Stimulated activated CD8-positive, alpha-beta memory T cell treated with anti-CD3 and anti-CD28 coated beads, Interleukin-7, amount 100 ng/mL, for 4 hours (primary cell): Measurements from ENCODE around the gene KIF24.
"Not testable (repeated sequence)": the region's sequence is repeated elsewhere in the genome, so short reads cannot be mapped to it uniquely, and the experiment has no call there.

ENCODE experiments used
- DNase-seq, 2 donors: peaks; one replicate each; pipeline ENCODE4 v3.0.0-alpha.2; 2020; ENCODE audit warnings: low read depth in 2 of 2

Gene KIF24

DNA sequence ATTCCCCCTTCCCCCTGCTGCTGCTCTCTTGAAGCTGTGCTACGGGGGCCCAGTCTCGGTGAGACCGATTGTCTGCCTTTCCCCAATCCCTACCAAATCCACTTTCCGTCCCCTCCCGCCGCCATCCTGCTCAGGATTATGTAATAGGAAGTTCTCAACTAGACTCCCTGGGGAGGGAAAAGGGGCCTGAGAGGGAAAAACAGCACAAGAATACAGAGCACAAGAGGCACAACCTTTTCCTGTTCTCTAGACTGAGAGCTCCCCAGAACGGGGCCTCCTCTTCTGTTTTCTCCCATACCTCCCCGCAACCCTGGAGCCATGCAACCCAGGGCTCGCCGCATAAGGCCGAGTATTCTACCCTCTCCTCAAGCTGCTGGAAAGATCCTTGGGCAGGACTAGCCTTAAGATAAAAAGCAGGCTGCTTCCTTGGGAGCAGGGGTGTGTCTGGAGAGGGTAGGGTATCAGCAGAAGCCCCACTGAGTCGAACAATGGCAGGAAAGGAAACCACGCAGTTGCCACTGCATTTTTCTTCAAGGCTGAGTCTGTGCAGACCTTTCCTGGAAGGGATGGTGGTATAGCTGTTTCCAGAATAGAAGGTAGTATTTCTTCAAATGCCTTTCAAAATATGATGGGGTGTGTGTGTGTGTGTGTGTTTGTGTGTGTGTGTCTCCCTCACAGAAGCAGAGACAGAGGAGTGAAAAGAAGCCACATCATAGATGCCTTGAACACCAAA, 34.7 kb upstream of the KIF24 start:
- DNase-seq = no peak

DNA sequence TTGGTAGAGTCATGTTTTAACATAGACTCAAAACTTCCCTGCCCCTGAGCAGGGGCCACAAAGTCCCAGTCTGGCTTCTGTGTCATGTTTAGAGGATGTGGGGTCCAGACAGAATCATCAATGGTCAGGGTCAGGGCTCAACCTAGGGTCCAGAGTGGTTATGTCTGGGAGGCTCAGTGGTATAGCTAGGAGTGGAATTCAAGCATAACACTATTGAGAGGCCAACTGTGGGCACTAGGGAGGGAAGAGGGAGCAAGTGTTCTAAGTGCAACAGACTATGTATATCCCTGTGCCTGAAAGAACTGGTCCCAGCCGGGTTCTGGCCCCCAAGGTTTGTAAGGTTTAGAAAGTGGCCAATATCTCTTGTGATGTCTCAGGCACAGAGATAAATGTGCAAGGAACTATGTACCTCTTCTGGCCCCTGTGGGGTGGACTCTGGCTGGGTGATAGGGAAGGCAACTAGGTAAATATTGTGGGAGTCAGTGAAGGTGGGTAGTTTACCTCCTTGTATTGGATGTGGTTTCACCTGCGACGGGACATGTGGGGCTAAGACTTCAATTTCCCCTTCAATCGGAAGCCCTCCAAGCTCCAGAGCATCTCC, 33.6 kb upstream of the KIF24 start:
- DNase-seq = no peak

DNA sequence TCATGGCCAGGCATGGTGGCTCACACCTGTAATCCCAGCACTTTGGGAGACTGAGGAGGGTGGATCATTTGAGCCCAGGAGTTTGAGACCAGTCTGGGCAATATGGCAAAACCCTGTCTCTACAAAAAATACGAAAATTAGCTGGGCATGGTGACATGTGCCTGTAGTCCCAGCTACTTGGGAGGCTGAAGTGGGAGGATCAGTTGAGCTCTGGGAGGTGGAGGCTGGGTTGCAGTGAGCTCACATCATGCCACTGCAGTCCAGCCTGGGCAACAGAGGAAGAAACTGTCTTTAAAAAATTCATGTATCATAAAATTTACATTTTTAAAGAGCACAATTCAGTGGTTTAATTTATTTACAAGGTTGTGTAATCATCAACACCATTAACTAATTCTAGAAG, 23.9 kb upstream of the KIF24 start:
- DNase-seq = not testable (repeated sequence)

DNA sequence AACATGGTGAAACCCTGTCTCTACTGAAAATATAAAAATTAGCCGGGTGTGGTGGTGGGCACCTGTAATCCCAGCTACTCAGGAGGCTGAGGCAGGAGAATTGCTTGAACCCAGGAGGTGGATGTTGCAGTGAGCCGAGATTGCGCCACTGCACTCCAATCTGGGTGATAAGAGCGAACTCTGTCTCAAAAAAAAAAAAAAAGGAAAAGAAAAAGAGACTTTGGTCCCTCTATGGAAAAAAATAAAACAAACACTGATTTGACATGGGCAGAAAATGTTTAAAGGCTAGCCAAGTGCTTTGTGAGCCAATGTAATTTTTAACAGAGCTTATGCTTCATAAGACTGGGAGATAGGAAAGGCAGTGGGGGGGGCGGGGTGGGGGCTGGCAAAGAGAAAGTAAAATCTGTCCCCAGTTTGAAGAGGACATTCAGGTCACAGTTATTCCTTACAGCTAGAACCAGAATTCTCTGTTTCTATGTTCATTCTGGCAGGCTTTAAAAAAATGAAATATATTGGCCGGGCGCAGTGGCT, 23.1 kb upstream of the KIF24 start:
- DNase-seq = not testable (repeated sequence)

DNA sequence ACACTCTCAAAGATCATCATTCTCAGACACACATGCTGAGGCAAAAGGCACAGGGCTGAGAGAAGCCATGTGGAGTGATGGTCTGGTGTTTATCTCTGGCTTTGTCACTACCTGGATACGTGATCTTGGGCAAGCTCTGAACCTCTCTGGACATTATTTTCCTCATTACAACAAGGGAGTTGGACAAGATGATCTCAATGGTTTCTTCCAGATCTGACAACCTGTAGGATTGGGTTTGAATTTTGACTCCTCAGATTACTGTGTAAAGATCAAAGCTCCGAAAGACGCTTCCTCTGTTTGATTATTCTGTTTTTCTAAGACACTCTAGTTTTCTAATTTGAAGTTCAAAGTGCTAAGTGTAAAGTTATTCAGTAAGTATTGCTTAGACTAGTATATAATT, 20.3 kb upstream of the KIF24 start:
- DNase-seq = no peak

DNA sequence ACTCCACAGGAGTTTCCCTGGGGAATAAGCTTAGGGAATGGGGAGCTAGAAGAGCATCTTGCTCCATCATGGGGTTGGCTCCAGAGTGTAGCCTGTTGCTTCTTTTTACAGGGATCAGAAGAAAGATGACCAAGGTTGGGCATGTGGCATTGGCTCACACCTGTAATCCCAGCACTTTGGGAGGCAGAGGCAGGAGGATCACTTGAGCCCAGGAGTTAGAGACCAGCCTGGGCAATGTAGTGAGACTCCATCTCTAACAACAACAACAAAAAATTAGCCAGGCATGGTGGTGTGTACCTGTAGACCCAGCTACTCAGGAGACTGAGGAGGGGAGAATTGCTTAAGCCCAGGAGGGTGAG, 18.7 kb upstream of the KIF24 start:
- DNase-seq = no peak

DNA sequence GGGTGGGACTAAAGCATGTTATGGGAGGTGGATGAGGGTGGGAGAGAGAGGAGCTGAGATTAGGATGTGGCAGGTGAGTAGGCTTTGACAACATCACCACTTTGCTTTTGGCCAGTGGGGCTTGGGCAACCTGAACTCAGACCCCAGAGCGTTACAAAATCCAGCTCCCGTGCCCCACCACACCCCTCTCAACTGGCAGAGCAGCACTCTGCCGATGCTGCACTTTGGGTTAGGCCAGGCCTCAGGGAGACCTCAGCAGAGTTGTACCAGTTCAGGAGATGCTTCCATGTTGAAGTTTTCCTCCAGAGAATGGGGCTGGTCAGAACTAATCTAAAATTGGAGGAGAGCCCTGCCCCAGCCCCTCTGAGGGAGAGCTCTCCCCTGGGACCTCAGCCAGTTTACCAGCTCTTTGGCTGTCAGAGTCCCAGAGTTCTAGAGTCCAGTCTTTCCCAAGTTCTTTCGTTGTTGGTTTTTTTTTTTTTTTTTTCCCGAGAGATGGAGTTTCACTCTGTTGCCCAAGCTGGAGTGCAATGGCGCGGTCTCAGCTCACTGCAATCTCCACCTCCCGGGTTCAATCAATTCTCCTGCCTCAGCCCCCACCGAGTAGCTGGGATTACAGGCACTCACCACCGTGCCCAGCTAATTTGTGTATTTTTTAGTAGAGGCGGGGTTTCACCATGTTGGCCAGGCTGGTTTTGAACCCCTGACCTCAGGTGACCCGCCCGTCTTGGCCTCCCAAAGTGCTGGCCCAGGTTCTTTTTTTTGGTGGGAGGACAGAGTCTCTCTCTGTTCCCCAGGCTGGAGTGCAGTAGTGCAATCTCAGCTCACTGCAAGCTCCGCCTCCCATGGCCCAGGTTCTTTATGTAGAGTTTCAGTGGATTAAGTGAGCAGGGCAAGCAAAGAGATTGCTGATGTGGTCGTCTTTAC, 18.1 kb upstream of the KIF24 start:
- no peak for DNase-seq

DNA sequence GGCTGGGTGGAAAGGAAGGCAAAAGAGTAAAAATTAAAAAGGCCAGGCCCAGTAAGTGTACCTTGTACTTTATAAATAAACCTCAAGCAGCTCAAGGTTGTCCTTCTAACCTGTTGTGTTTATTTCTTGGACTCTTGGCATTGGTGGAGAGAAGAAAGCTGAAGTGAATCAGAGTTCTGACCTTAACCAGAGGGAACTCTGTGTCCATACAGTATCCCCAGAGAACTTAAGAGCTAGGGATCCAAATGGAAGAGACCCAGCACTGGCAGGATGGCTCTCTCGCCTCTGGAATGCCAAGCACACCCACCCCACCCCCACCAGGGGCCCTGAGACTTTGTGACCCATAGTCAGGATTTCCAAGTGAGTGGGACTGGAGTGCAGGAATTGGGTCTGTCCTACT, 14.5 kb upstream of the KIF24 start:
- no peak for DNase-seq

DNA sequence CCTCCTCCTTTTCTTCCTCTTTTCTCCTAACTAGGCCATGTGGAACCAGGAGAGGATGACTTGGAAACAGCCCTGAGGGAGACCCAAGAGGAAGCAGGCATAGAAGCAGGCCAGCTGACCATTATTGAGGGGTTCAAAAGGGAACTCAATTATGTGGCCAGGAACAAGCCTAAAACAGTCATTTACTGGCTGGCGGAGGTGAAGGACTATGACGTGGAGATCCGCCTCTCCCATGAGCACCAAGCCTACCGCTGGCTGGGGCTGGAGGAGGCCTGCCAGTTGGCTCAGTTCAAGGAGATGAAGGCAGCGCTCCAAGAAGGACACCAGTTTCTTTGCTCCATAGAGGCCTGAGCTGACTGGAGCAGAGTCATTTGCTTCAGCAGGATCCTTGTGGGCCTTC, 14.0 kb upstream of the KIF24 start:
- DNase-seq = no peak

DNA sequence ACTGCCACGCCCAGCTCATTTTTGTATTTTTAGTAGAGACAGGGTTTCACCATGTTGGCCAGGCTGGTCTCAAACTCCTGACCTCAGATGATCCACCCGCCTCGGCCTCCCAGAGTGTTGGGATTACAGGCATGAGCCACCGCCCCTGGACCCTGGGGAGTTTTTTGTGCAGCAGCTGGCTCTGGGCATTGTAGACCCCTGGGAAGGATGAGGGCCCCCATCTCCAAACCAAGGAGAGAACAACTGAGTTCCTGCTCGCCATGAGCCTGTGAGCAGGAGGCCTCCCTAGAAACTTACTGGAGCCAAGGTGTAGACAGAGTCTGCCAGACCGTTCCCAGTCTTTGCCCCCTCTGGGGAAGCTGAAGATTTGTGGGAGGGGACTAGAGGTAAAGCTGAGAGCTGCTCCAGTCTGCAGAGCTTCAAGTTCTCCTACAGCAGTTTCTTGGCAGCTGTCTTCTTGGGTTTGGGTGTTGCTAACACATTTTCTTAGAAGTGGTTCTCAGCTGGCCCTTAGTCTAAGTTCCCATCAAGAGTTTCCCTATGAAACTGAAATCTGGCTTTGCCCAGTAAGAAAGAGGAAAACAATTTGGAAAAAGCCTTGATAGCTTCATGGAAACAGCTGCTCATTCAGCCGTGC, 12.7 kb upstream of the KIF24 start:
- no peak for DNase-seq

DNA sequence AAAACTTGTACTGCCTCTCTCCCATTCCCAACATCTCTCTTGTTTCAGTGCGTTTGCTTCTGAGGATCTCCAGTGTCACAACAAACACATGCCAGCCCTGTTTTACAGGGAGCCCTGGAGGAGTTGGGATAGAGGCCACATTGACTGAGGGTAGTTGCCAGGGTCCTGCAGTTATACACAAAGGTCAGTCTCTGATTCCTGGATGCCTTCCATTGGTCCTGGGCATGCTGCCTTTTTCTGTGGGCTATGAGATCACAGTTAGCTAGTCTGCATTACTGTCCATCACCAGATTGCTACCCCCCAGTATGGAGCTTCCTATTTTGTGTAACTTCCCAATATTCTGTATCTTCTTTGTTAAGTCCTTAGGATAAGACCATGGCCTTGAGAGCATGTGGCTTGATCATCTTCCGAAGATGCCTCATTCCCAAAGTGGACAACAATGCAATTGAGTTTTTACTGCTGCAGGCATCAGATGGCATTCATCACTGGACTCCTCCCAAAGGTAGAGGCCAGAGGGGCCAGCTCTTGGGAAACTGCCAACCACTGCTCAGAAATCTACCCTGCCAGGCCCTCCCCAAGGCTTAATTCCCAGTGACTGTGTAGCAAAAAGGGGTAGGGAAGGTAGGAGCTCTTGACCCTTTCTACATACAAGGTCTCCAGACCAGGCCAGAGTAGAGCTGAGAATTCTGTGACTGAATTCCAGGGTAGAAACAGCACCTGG, 9.8 kb upstream of the KIF24 start:
- DNase-seq = no peak

DNA sequence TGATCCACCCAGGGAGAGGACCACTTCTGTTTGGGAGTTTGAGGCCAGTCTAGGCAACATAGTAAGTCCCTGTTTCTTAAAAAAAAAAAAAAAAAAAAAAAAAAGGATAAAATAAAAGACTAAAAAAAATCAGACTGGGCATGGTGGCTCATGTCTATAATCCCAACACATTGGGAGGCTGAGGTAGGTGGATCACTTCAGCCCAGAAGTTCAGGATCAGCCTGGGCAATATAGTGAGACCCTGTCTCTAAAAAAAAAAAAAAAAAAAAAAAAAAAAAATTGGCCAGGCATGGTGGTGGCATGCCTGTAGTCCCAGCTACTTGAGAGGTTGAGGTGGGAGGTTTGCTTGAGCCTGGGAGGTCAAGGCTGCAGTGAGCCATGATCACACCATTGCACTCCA, 9.0 kb upstream of the KIF24 start:
- DNase-seq = not testable (repeated sequence)

DNA sequence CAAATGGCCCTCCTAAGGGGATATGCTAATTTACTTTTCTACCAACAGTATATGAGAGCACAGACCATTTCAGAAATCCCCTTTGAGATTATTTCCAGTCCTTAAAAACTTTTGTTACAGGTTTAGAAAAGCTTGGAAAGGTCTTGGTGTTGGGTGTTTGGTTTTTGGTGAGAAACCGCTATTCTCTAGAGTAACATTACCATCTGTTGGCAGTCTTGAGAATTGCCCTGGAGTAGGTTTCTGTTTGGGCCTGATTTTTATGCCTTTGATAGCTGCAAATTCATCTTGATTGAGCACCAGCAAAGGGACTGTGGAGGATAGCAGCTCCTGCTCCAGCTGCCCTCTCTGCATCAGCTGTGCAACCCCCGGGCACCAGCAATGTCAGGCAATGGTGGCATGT, 8.3 kb upstream of the KIF24 start:
- DNase-seq = no peak

DNA sequence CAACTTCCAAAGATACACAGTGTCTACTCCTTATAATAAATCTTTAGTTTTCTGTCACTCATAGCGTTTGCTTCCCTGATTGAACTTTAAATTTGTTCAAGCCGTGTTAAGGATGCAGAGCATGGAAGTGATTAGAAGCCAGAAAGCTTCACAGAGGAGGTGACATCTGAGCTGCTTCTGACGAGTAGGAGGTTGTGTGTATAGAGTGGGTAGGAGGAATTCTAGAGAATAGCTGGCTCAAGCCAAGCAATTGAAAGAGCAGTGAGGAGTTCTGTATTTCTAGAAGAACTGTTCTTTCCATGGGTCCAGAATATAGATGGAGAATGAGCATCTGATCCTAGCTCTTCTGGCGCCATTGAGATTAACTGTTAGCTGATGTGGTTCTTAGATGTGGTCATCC, 6.3 kb upstream of the KIF24 start:
- no peak for DNase-seq

DNA sequence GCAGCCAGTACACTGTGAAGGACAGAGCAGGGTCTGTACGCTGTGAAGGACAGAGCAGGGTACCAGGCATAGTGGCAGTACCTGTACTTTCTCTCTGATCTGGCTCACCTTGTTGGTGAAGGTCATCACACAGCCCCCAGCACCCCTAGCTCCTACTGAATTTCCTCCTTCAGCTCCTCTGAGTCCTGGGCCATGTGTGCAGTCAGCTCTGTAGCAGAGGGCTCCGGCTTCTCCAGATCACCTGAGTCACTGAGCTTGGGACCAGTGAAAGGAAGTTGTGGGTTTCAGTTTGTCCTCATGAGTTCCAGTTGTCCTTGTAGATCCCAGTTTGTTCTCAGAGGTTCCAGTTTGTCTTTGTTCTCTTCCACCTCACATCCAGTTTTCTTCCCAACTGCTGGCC, 5.8 kb upstream of the KIF24 start:
- DNase-seq = no peak

DNA sequence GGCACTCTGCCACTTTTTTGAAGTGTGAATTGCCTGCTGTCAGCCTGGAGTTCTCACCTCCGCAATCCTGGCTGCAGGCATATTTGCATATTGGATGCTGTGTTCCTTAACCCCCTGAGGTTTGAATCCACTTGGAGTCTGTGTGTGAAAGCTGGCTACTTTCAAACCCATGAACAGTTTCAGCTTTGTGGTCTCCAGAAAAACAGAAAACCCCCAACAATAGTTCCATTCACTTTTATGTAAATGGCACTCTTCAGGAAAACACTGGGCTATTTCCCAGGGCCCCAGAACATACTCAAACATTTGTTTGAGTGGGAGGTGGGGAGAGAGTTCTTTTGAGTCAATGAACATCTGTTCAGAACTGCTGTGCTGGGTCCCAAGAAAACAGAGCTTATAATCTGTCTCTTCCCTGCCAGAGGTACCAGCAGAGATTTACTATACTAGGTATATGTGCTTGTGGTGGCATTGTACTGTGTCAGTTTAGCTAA, 5.3 kb upstream of the KIF24 start:
- no peak for DNase-seq

DNA sequence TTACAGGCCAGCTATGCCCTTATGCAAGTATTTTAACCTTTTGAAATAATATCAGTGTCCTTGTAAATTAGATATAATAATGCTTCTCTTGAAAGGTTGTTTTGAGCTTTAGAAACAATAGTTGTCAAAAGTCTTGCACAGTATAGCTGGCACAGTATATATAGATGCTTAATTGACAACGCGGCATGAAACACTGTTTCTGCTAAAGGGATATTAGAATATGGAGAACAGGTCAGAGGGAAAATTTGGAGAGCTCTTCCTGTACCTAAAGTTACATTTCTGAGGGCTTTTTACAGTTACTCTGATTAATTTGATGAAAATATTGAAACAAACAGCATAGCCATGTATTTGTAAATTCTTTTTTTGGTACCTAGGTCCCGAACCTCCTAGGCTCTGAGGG, 4.8 kb upstream of the KIF24 start:
- DNase-seq = no peak

DNA sequence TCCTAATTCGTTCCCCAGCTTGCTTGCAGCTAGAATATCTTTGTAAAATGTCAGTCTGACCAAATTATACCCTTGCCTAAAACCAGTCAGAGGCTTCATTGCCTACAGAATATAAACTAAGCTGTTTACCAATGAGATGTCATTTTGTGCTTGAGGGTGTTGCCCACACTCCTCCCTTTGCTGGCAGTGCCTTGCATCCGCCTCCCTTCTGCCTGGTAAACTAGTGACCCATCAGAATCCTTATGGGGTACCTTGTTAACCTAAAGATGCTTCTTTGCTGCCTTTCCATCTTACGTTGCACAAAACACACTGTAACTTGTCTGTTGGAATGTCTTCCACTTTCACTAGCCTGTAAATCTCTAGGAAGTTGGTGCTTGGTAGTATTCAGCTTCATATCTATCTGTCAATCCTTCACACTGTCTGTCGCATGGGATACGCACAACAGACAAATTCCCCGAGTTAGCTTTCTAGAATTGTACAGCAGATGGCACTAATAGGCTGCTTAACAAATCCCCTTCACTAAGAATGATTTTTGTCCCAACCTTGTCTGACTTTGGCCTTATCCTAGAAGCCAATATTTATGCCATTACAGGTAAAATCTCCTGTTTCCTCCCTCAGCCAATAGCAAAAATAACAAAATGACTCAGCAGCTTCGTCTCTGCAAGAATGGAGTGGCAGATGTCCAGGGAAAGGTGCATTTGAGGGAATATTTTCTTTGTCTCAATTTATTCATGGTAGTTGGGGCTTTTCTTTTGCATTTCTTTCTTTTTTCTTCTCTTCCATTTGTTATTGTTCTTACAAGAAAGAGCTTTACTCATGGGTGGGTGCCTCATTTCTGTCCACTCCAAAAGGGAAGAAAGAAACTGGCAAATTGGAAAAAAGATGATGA, 3.3 kb upstream of the KIF24 start:
- no peak for DNase-seq

DNA sequence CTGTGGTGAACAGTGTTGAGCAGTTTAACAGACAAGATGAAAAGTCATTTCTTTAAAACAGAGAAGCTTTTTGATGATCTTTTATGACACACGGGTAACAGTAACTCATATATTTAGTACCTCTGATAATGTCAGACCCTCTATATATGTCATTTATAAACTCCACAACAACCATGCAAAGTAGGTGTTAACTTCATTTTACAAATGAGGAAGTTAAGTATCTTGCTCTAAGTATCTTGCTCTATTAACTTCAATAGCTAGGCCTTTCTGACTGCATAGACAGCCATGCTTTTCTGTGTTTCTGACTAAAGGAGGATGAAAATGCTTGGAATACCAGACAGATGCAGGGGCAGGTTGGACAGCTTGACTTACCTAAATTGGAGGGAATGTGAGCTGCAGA, 2.1 kb upstream of the KIF24 start:
- no peak for DNase-seq

DNA sequence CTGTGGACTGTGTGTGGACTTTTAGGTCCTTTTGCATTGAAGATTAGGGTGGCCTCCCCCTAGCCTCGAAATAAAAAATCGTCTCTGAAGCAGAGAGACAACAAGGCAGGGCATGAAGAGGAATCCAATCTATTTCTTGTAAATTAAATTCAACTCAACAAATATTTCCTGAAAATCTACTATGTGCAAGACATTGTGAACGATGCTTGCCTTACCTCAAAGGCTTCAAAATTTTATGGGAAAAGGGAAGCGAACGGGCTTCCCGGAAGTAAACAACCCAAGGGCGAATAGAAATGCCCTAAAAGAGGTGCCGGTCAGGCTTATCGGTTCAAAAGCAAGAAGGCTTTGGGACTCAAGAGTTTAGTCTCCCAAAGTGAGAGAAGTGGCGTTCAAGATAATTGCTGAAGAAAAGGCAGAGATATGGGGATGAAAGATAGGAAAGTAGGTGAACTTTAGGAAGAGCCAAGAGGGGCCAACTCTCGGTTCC, 525 bp downstream of the KIF24 start:
- no peak for DNase-seq
